ENCODE measurements around the gene TMEM18.

The TMEM18 gene

GRCh38 chr2:677959-678550, 849 bp upstream of the TMEM18 start:
- no peak for DNase-seq (ENCODE audit: low read depth)
- TF ChIP-seq CTCF (IDR thresholded peaks at IDR 0.05; ENCODE audit: low read depth, low read length, missing control alignments), result no peak
- peak overlapping the region; percentile 64 for H3K4me3 ChIP-seq (ENCODE audit: low read depth, low read length)

GRCh38 chr2:676647-677055, 555 bp downstream of the TMEM18 start:
- DNase-seq (ENCODE audit: low read depth), result peak; percentile 90
- TF ChIP-seq CTCF (IDR thresholded peaks at IDR 0.05; ENCODE audit: low read depth, low read length, missing control alignments), result no peak
- H3K4me3 ChIP-seq (ENCODE audit: low read depth, low read length), result peak overlapping the region; percentile 82

GRCh38 chr2:675982-676646, 1.1 kb downstream of the TMEM18 start:
- peak overlapping the region; percentile 82 for H3K4me3 ChIP-seq (ENCODE audit: low read depth, low read length)
- TF ChIP-seq CTCF (IDR thresholded peaks at IDR 0.05; ENCODE audit: low read depth, low read length, missing control alignments), result peak; percentile 37
- DNase-seq (ENCODE audit: low read depth), result no peak

GRCh38 chr2:675460-675859, 1.7 kb downstream of the TMEM18 start:
- H3K4me3 ChIP-seq (ENCODE audit: low read depth, low read length), result peak overlapping the region; percentile 82
- TF ChIP-seq CTCF (IDR thresholded peaks at IDR 0.05; ENCODE audit: low read depth, low read length, missing control alignments), result no peak
- no peak for DNase-seq (ENCODE audit: low read depth)

GRCh38 chr2:675051-675450, 2.2 kb downstream of the TMEM18 start:
- no peak for TF ChIP-seq CTCF (IDR thresholded peaks at IDR 0.05; ENCODE audit: low read depth, low read length, missing control alignments)
- no peak for DNase-seq (ENCODE audit: low read depth)
- H3K4me3 ChIP-seq (ENCODE audit: low read depth, low read length), result peak overlapping the region; percentile 82; the same call in 1 of the 2 replicates

GRCh38 chr2:674321-674985, 2.8 kb downstream of the TMEM18 start:
- H3K4me3 ChIP-seq (ENCODE audit: low read depth, low read length), result peak overlapping the region; percentile 82
- TF ChIP-seq CTCF (IDR thresholded peaks at IDR 0.05; ENCODE audit: low read depth, low read length, missing control alignments), result no peak
- DNase-seq (ENCODE audit: low read depth), result no peak
